ENCODE measurements around the gene LMF1.

DNA sequence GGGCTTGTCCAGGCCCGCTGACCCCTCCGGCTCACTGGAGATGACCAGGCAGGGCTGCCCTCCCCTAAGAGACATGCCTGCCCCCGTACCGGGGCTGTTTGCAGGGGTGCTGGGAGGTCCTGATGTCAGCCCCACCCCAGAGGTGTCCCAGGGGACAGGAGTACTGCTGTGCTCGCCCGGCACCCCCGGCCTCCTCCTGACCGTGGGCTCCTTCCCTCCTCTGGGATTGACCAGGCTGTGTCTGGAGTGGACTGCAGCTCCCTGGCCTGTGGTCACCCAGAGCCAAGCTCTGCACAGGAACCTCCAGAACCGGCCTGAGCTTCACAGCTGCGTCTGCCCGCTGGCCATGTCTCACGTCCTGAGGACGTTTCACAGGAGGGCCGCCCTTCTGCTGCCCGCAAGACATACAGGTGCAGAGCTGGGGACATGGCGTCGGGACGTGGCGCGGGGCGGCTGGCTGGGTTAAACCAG is 53.2 kb downstream of the LMF1 start:
- TF ChIP-seq POLR2AphosphoS5 (IDR thresholded peaks at IDR 0.05; ENCODE audit: low read depth, low read length): no peak
- no peak for TF ChIP-seq TAF1 (IDR thresholded peaks at IDR 0.05; ENCODE audit: borderline replicate concordance, insufficient read depth, low read length)

All from PFSK-1 (cell line).